SK-N-MC (cell line): ENCODE data around the gene NDUFAF7.

Experiments
- EZH2 ChIP-seq: fragments of 200-600 bp; sonication (generic); IDR thresholded peaks from one replicate; pipeline ENCODE4 v1.6.1; 2017; ENCODE audit warnings: antibody characterized with exemption
- POLR2AphosphoS5 ChIP-seq: IDR thresholded peaks from 2 replicates; pipeline ENCODE4 v1.6.1; 2012; ENCODE audit warnings: mild to moderate bottlenecking, low read depth, low read length, borderline replicate concordance

DNA sequence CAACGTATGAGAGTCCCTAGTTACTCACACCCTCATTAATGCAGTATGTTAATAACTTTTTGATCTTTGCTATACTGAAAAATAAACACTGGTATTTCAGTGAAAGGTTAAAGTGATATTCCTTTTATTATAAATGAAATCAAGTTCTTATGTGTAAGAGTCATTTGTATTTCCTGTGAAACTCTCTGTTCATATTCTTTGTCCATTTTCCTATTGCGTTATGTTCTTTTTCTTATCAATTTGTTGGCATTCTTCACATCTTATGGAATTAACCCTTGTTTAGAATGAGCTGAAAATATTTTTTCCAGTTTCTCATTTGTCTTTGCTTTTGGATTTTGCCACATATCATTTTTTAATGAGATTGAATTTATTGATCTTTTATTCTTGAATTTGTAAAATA, 44.8 kb downstream of the NDUFAF7 start:
- TF ChIP-seq POLR2AphosphoS5 = no peak
- TF ChIP-seq EZH2 = no peak
